T1000 (cell line): ENCODE measurements around the gene IFI44L.

Experiments
- DNase-seq: peaks from one replicate; lab custom pipeline; 2025; ENCODE audit warnings: mixed read lengths; lab: John Stamatoyannopoulos, UW

The IFI44L gene

GRCh38 chr1:78619803-78620579 is at the start of gene IFI44L:
IFI44L (plus strand) TSS chr1:78620448; CDS start chr1:78627916, 7,468 bp downstream.
- no peak for DNase-seq

DNA sequence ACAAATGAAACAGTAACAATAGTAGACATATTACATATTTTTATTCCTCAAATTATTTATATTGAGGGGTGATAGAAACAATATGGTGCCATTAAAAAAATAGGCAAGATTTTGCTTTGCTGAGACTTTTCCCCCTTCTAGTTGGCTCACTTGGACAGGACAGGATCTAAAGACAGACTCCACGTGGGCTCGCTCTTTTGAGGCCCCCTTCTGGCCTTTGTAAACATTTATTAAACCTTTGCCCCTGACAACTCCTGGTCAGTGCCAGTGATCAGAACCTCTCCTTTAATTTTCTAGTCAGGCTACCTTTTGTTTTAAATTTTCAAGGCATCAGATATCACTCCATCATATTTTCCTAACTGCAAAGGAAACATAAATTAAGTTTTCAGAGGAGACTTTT is 49.7 kb upstream of the IFI44L start:
- no peak for DNase-seq

GRCh38 chr1:78577257-78578100 is 42.8 kb upstream of the IFI44L start:
- DNase-seq: no peak

- DNase-seq: no peak
These were observed 33.7 kb upstream of the IFI44L start for GRCh38 chr1:78586572-78586971.

- DNase-seq: no peak
These were observed 33.0 kb upstream of the IFI44L start for GRCh38 chr1:78587211-78587610.

DNA sequence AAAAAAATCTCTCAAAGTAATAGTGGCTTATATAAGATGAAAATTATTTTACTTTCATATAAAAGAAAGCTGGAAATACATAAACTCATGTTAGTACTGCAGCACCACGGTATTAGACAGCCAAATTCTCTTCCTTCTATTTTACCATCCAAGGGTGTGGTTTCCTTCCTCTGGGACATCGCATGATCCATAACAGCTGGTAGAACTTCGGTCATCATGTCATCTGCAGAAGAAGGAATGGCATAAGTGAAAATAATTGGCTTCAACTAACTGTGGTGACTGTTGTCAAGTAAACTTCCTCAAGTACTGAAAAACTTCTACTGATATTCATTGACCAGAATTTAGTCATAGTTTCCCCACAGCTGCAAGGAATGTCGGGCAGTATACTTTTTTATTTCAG is 28.3 kb upstream of the IFI44L start:
- no peak for DNase-seq

DNA sequence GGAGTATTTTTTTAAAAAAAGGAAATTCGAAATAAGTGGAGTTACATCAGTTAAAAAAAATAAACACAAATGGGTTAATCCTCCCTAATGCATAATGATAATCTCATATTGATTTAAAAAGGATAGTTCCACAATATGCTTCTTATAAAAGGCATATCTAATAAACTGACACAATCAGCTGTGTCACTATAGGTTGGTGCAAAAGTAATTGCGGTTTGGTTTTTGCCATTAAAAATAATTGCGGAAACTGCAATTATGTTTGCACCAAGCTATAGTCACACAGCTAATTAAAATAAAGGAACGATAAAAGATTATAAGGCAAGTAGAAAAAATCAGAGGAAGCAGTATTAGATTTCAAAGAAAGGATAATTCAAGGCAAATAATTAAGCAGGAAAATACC is 21.0 kb upstream of the IFI44L start:
- no peak for DNase-seq

GRCh38 chr1:78601068-78601467 is 19.2 kb upstream of the IFI44L start:
- no peak for DNase-seq

DNA sequence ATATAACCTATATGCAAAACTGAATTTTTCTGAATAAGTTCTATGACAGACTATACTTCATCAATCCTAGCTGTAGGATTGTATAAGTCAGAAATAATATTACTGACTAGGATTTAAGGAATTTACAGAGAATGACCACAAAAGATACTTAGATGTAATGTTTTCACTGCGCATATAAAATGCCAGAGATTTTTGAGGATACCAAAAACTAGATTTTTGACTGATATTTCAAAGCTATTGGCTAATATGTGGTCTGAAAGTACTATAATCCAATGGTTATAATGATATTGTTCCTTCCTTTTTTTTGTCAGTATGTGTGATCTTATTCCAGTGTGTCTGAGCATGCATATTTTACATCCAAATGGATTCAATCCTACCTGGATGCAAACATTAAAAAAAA is 17.0 kb upstream of the IFI44L start:
- DNase-seq: no peak

DNA sequence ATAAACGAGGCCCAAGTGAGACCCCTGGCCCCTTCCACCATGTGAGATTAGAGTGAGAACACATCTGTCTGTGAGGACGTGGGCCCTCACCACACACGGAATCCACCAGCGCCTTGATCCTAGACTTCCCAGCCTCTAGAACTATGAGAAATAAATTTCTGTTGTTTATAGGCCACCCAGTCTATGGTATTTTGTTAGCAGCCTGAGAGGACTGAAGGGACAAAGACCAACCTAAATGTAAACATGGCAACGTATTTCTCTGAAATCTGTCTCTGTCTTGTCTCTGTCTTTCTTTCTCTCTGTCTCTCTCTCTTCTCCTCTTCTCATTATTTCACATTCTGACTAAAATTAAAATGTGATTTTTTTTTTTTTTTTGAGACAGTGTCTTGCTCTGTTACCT is 15.6 kb upstream of the IFI44L start:
- no peak for DNase-seq

DNA sequence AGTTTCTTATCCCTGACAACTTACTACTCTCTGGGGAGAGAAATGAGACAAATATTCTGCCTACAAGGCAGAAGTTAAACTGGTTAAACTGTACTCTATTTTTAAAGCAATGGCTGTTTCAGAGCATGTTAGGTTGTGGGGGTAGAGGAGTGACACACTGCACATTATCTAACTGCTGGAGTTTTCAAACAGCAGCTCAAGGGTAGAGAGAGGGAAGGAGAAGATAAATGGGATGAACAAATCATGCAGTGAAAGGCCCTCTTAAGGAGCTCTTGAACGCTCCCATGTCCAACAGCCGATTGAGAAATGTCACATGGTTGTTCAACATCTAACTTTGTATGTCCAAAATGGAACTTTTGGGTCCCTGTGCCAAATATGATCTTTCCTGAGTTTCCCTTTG is 14.0 kb upstream of the IFI44L start:
- no peak for DNase-seq

DNA sequence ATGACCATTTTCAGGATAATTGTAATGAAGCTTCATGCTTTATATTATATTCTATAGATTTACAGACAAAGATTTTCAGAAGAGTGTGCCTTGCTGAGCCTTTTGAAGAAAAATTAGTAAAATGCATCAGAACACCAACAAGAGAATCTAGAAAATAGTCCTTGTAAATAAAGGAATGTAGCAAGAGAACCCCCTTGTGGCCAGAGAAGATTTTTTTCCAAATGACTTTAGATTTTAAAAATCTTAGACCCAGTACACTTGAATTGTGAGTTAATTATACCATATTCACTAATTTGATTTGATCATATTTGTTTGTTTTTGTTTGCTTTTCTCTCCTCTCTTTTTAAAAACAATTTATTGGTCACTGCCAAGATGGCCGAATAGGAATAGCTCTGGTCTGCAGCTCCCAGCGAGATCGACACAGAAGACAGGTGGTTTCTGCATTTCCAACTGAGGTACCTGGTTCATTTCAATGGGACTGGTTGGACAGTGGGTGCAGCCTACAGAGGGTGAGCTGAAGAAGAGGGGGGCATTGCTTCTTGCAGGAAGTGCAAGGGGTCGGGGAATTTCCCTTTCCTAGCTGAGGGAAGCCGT is 12.8 kb upstream of the IFI44L start:
- no peak for DNase-seq

DNA sequence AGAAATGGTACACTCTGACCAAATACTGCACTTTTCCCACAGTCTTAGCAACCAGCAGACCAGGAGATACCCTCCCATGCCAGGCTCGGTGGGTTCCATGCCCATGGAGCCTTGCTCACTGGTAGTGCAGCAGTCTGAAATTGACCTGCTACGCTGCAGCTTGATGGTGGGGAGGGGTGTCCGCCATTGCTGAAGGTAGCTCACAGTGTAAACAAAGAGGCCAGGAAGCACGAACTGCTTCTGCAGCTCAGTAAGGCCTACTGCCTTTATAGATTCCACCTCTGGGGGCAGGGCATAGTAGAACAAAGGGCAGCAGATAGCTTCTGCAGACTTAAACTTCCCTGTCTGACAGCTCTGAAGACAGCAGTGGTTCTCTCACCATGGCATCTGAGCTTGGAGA is 12.3 kb upstream of the IFI44L start:
- no peak for DNase-seq

GRCh38 chr1:78617615-78618026 is 2.6 kb upstream of the IFI44L start:
- DNase-seq: peak; percentile 38

GRCh38 chr1:78619032-78619431 is 1.2 kb upstream of the IFI44L start:
- DNase-seq: no peak

DNA sequence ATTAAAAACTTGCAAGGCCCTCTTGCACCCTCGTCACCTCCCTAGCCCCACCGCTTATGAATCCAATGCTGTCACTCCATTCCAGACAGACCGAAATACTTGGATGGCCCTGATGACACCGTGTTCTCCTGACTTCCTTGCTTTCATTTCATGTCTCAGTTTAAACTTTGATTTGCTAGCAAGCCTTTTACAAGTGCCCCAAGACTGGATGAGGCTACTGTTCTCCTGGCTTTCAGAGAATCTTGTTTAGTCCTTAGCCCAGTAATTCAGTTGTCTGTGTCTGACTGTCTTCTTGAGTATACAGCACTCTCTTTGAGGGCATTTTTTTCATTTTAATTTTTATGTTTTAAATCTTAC is 824 bp upstream of the IFI44L start:
- DNase-seq: no peak

GRCh38 chr1:78620666-78621065 is 418 bp downstream of the IFI44L start:
- no peak for DNase-seq

- DNase-seq: no peak
These were observed 2.3 kb downstream of the IFI44L start for GRCh38 chr1:78622548-78622947.

DNA sequence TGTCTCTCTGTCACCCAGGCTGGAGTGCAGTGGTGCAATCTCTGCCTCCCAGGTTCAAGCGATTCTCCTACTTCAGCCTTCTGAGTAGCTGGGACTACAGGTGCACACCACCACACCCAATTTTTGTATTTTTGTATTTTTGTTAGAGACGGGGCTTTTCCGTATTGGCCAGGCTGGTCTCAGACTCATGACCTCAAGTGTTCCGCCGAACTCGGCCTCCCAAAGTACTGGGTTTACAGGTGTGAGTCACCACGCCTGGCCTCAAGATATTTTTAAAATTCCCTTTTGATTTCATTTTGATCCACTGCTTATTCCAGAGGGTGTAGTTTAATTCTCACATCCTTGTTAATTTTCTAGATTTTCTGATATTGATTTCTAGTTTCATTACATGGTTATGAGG is 3.8 kb downstream of the IFI44L start:
- no peak for DNase-seq

- no peak for DNase-seq
These were observed 7.1 kb downstream of the IFI44L start for GRCh38 chr1:78627321-78627720.

GRCh38 chr1:78630600-78630999 is 10.4 kb downstream of the IFI44L start:
- no peak for DNase-seq

- DNase-seq: no peak
These were observed 13.0 kb downstream of the IFI44L start for GRCh38 chr1:78633209-78633608.

- no peak for DNase-seq
These were observed 20.2 kb downstream of the IFI44L start for GRCh38 chr1:78640462-78640861.
